HG02678 (cell line): ENCODE results near the gene PCDHB3.
"Not testable (repeated sequence)": the region's sequence is repeated elsewhere in the genome, so short reads cannot be mapped to it uniquely, and the experiment has no call there.

Experiments used
- ATAC-seq: cut with Tn5 transposase; IDR thresholded peaks from one replicate; pipeline ENCODE4 v1.9.1; 2021; ENCODE audit warnings: mild to moderate bottlenecking, moderate library complexity; ENCODE audit not compliant: unreplicated experiment

Gene PCDHB3

DNA sequence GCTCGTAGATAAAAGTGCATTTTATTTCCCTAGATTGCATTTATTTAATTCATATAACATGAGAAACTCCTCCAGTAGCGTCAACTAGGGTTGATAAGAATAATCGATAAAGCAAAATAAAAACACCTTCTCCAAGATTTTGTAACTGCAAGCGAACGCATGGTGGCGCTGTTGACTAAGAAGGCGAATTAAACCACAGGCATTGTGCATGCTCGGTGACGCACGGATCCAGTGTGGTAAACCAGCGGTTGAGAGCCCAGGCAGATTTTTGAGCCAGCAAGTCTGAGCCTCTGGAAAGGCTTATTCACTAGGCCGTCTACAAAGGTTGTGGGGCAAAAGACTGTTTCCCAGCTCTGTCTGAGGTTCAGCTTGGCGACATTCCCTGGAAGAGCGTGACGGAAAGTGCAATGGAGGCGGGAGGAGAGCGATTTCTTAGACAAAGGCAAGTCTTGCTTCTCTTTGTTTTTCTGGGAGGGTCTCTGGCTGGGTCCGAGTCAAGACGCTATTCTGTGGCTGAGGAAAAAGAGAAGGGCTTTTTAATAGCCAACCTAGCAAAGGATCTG is at the start of gene PCDHB3:
Gene PCDHB3, plus strand, starts transcription at position 231 of the 563 bp plus-strand sequence. Its CDS starts 177 bp downstream, at position 408.
- ATAC-seq: no peak

DNA sequence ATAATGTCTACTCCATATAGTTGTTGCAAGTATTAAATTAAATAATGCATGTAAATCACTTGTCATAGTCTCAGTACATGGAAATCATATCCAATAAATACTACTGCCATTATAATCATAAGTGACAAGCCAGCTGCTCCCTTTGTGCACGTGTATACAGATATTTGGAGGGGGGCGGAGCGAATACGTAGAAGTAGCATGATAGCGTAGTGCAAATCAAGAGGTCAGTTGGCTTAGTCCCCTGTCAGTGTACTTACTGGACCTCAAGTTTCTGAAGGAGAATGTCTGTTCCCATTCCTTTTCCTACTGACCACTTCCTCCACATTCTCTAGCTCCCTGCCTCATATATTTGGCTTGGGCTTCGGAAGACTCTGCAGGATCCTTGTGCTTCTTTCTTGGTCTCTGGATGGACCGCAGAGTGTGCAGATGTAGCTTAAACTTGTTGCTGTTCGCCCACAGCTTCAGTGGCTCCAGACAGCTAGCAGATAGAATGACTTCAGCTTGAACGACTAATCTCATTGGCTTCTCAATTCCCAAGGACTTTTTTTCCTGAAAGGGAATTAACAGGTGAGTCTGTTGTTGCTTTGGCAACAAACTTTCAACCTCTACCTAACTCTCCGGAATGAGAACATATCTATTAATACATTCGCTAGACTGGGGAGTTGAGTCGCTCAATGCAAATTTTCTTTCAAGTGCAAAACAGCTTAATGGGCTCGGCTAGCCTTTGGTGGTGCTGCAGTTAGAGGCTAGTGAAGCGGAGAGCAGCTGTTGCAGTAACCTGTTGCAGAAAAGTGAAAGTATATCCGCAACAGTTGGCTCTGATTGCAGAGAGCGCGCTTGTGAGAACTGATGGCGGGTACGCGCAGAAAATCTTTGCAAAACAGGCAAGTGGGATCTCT is 49.4 kb upstream of the PCDHB3 start, which contains the start of gene PCDHB1:
Gene PCDHB1, plus strand, starts transcription at position 753 of the 899 bp plus-strand sequence. Its CDS starts 97 bp downstream, at position 850.
- no peak for ATAC-seq

DNA sequence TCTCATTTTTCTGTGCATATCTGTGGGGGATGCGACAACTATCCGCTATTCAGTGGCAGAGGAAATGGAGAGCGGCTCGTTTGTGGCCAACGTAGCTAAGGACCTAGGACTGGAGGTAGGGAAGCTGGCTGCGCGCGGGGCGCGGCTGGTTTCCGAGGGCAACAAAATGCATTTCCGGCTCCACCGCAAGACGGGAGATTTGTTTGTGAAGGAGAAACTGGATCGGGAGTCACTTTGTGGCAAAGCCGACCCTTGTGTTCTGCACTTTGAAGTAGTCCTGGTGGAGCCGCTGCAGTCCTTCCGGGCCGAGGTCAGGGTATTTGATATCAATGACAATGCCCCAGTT is 48.8 kb upstream of the PCDHB3 start:
- ATAC-seq: no peak

DNA sequence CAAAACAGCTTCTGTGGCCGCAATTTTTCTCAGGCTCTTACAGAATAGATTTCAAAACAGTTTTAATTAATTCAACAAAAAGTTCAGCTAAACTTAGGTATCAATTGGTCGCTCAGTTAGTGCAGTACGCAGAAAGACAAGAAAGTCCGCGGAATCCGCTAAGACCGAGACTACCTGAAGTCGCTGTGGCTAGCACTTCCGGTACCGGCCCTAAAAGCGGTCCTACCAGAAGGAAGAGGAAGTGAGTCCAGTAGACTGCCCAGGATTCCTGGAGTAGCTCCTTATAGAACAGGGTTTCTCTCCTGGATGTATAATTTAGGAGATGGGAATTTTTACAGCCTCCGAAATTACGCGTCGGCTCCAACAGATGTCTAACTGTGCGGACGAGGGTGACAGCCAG is 22.4 kb upstream of the PCDHB3 start:
- ATAC-seq: no peak

DNA sequence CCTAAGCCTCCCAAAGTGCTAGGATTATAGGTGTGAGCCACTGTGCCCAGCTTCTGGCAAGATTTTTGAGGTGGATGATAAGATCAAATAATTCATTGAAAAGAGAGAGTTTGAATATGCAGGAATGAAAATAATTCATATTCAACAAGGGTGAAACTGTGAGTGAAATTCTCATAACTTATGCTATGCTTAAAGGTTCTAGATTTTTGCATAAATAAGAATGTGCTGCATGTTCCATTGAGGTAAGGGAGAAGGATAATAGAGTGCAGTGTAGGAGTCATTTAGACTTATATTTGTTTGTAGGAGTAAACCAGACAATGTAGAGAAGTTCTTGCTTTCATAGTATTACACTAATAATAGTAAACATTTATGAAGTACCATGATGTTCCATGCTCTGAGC is 18.0 kb upstream of the PCDHB3 start:
- no peak for ATAC-seq

DNA sequence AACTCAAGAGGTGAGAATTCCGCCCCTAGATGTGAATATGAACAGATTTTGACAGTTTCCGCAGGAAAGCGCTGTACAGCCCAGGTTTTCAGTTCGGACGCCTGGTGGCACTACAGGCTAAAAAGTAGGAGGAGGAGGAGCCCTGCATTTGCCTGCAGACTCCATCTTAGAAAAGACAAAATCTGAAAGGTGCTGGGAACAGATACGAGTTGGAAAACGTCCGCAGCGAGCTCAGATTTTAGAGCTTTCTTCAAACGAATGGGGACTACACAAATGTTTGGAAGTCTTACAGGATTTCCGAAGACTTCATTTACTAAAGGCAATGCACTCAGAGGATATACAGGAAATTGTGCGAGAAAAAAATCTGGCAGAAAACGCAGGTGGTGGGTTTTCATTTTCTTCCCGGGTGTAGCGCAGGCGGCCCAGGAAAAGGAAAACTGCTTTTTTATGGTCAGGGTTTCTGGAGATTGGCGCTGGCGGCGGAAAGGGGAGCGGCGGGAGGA is 15.7 kb upstream of the PCDHB3 start:
- ATAC-seq: peak; percentile 89

DNA sequence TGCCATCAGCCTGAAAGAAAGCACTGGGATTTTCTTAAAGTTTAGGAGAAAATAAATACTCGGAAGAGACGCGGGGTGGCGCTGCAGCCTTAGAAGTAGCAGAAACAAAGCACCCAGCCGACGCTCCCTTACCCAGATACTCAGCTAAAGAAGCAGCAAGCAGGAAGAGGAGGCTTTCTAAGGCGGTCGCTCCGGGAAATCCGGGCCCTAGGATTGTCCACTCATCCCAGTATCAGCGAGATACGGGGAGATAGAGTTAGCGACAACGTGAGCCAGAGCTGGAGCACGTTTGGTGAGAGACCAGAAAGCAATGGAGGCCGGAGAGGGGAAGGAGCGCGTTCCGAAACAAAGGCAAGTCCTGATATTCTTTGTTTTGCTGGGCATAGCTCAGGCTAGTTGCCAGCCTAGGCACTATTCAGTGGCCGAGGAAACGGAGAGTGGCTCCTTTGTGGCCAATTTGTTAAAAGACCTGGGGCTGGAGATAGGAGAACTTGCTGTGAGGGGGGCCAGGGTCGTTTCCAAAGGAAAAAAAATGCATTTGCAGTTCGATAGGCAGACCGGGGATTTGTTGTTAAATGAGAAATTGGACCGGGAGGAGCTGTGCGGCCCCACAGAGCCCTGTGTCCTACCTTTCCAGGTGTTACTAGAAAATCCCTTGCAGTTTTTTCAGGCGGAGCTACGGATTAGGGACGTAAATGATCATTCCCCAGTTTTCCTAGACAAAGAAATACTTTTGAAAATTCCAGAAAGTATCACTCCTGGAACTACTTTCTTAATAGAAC is 5.6 kb upstream of the PCDHB3 start, which contains the start of gene PCDHB2:
Gene PCDHB2, plus strand, starts transcription at position 135 of the 782 bp plus-strand sequence. Its CDS starts 176 bp downstream, at position 311.
- no peak for ATAC-seq

DNA sequence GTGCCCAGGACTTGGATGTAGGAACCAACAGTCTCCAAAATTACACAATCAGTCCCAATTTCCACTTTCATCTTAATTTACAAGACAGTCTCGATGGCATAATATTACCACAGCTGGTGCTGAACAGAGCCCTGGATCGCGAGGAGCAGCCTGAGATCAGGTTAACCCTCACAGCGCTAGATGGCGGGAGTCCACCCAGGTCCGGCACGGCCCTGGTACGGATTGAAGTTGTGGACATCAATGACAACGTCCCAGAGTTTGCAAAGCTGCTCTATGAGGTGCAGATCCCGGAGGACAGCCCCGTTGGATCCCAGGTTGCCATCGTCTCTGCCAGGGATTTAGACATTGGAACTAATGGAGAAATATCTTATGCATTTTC is 5.0 kb upstream of the PCDHB3 start:
- ATAC-seq: no peak

DNA sequence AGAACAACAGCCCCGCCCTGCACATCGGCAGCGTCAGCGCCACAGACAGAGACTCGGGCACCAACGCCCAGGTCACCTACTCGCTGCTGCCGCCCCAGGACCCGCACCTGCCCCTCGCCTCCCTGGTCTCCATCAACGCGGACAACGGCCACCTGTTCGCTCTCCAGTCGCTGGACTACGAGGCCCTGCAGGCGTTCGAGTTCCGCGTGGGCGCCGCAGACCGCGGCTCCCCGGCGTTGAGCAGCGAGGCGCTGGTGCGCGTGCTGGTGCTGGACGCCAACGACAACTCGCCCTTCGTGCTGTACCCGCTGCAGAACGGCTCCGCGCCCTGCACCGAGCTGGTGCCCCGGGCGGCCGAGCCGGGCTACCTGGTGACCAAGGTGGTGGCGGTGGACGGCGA is 4.1 kb upstream of the PCDHB3 start:
- not testable (repeated sequence) for ATAC-seq

DNA sequence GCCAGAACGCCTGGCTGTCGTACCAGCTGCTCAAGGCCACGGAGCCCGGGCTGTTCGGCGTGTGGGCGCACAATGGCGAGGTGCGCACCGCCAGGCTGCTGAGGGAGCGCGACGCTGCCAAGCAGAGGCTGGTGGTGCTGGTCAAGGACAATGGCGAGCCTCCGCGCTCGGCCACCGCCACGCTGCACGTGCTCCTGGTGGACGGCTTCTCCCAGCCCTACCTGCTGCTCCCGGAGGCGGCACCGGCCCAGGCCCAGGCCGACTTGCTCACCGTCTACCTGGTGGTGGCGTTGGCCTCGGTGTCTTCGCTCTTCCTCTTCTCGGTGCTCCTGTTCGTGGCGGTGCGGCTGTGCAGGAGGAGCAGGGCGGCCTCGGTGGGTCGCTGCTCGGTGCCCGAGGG is 3.7 kb upstream of the PCDHB3 start:
- not testable (repeated sequence) for ATAC-seq

DNA sequence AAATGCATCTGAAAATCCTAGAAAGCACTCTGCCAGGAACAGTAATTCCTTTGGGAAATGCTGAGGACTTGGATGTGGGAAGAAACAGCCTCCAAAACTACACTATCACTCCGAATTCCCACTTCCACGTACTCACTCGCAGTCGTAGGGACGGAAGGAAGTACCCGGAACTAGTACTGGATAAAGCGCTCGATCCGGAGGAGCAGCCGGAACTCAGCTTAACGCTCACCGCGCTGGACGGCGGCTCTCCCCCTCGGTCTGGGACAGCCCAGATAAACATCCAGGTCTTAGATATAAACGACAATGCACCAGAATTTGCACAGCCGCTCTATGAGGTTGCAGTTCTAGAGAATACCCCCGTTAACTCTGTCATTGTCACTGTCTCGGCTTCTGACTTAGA is 786 bp downstream of the PCDHB3 start:
- no peak for ATAC-seq

DNA sequence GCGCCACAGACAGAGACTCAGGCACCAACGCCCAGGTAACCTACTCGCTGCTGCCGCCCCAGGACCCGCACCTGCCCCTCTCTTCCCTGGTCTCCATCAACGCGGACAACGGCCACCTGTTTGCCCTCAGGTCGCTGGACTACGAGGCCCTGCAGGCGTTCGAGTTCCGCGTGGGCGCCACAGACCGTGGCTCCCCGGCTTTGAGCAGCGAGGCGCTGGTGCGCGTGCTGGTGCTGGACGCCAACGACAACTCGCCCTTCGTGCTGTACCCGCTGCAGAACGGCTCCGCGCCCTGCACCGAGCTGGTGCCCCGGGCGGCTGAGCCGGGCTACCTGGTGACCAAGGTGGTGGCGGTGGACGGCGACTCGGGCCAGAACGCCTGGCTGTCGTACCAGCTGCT is 1.8 kb downstream of the PCDHB3 start:
- ATAC-seq: not testable (repeated sequence)

DNA sequence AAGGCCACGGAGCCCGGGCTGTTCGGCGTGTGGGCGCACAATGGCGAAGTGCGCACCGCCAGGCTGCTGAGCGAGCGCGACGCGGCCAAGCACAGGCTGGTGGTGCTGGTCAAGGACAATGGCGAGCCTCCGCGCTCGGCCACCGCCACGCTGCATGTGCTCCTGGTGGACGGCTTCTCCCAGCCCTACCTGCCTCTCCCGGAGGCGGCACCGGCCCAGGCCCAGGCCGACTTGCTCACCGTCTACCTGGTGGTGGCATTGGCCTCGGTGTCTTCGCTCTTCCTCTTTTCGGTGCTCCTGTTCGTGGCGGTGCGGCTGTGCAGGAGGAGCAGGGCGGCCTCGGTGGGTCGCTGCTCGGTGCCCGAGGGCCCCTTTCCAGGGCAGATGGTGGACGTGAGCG is 2.2 kb downstream of the PCDHB3 start:
- not testable (repeated sequence) for ATAC-seq

DNA sequence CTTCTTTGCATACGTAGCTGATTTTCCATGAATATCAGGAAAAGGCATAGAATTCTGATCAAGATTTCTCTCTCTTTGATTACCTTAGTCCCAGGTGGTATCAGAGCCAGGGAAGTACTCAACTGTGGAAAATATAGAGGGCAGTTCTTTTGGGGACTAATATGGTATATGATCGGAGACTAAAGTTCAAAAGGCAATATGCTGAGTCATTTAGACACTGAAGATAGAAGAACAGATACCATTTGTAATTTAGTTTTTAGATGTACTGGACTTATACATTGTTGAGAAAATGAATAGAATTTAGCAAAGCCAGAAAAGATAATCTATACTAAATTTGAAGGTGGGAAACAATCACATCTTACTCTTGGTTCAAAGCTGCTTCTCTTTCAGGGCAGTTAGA is 5.1 kb downstream of the PCDHB3 start:
- no peak for ATAC-seq

DNA sequence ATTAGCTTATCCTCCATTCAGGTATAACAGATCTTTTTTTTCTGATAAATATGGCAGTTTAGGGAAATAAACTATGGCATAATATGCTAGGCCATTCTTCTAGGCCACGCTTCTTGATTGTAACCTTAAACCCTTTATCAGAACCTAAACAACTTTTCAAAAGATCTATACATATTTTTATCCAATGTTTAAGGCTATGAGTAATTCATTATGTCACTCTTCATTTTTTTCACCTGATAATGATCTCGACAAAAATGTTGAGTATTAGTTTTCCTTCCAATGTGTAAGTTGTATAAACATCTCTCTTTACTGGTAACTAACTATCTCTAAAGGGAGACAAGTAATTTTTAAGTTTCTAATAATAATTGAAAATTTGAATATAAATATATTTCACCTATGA is 19.0 kb downstream of the PCDHB3 start:
- ATAC-seq: no peak

DNA sequence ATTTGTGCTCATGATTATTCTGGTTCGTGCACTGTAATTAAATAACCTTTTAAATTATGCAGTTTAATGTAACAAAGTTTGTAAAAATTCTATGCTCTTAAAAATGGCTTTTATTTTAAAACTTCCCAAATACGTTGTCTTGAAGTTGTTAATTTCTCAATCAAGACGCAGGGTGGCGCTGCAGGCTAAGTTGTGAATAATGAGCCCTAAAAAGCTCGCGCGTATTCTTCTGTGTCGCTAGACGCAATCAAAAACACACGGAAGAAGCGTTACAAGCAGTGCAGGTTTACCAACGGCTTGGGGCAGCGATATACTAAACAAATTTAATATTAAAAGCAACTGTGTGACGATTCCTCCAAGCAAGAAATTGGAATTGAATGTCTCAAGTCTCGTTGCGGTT is 21.3 kb downstream of the PCDHB3 start, which contains the start of gene PCDHB4:
Gene PCDHB4, plus strand, starts transcription at position 256 of the 400 bp plus-strand sequence. CDS start 181 bp downstream, outside the sequence.
- no peak for ATAC-seq

DNA sequence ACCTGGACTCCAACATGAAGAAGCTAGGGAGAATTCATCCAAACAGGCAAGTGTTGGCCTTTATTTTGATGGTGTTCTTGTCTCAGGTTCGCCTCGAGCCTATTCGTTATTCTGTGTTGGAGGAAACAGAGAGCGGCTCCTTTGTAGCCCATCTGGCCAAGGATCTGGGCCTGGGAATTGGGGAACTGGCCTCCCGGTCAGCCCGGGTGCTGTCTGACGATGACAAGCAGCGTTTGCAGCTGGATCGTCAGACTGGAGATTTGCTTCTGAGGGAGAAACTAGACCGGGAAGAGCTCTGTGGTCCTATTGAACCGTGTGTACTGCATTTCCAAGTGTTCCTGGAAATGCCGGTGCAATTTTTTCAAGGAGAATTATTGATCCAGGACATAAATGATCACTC is 21.7 kb downstream of the PCDHB3 start:
- ATAC-seq: no peak

DNA sequence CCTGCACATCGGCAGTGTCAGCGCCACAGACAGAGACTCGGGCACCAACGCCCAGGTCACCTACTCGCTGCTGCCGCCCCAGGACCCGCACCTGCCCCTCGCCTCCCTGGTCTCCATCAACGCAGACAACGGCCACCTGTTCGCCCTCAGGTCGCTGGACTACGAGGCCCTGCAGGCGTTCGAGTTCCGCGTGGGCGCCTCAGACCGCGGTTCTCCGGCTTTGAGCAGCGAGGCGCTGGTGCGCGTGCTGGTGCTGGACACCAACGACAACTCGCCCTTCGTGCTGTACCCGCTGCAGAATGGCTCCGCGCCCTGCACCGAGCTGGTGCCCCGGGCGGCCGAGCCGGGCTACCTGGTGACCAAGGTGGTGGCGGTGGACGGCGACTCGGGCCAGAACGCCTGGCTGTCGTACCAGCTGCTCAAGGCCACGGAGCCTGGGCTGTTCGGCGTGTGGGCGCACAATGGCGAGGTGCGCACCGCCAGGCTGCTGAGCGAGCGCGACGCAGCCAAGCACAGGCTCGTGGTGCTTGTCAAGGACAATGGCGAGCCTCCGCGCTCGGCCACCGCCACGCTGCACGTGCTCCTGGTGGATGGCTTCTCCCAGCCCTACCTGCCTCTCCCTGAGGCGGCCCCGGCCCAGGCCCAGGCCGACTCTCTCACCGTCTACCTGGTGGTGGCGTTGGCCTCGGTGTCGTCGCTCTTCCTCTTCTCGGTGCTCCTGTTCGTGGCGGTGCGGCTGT is 23.3 kb downstream of the PCDHB3 start:
- ATAC-seq: not testable (repeated sequence)

DNA sequence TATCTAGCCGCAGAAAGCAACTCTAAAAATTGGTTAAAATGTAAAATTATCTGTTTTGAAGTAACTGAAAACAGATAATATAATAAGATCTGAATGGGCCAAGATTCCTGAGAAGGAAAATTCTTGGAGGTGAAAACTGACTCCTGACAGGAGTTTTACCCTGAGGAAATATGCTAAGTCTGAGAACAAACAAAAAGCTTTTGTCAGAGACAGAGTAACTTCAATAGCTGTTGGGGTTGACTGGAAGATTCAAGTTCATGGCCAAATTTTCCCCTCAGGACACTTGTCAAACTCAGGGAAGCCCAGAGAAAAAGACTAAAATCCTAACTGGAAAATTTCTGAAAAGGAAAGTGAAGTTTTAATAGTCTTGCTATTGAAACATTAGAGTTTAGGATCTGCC is 27.0 kb downstream of the PCDHB3 start:
- no peak for ATAC-seq

DNA sequence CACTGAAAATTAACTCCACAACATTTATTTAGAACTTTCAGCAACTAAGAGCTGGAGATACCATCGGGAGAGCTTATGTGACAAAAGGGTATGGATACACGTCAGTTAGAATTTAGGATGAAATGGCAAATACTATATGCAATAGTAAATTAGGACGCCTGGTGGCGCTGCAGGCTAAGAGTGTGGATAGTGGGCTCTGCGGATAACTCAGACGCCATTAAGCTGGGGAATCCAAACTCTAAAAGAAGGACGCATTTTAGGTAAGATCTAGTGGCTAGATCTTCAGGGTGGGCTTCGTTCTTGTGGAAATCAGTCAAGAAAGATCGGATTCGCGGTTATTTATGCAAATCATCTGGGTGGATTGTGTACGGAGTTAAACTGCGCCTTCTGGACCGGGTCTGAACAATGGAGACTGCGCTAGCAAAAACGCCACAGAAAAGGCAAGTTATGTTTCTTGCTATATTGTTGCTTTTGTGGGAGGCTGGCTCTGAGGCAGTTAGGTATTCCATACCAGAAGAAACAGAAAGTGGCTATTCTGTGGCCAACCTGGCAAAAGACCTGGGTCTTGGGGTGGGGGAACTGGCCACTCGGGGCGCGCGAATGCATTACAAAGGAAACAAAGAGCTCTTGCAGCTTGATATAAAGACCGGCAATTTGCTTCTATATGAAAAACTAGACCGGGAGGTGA is 34.9 kb downstream of the PCDHB3 start, which contains the start of gene PCDHB5:
Gene PCDHB5, plus strand, starts transcription at position 177 of the 688 bp plus-strand sequence. Its CDS starts 229 bp downstream, at position 406.
- ATAC-seq: no peak
